Measurements from ENCODE around the gene NRARP.

Gene NRARP

GRCh38 chr9:137297966-137298365 lies 4.1 kb downstream of the NRARP start:
- no peak for DNase-seq

- DNase-seq = no peak
Measured at GRCh38 chr9:137296670-137297664, 5.1 kb downstream of the NRARP start.

GRCh38 chr9:137295849-137296669 lies 6.0 kb downstream of the NRARP start:
- no peak for DNase-seq

- DNase-seq = peak; percentile 67
Measured at GRCh38 chr9:137295238-137295811, 6.7 kb downstream of the NRARP start.

GRCh38 chr9:137294681-137295237 lies 7.3 kb downstream of the NRARP start:
- no peak for DNase-seq

GRCh38 chr9:137294091-137294680 lies 7.9 kb downstream of the NRARP start:
- DNase-seq = peak; percentile 62

GRCh38 chr9:137293482-137294090 lies 8.5 kb downstream of the NRARP start:
- DNase-seq = no peak

- DNase-seq = no peak
Measured at GRCh38 chr9:137293094-137293481, 9.0 kb downstream of the NRARP start.

GRCh38 chr9:137286975-137287383 lies 15.1 kb downstream of the NRARP start:
- peak; percentile 41 for DNase-seq

- DNase-seq = no peak
Measured at GRCh38 chr9:137281345-137282116, 20.5 kb downstream of the NRARP start.

- peak; percentile 22 for DNase-seq
Measured at GRCh38 chr9:137280474-137281344, 21.4 kb downstream of the NRARP start.

- DNase-seq = no peak
Measured at GRCh38 chr9:137279741-137280473, 22.2 kb downstream of the NRARP start.

GRCh38 chr9:137278721-137279711 lies 23.1 kb downstream of the NRARP start:
- no peak for DNase-seq

GRCh38 chr9:137278061-137278701 lies 23.9 kb downstream of the NRARP start:
- DNase-seq = no peak

GRCh38 chr9:137277329-137278041 lies 24.6 kb downstream of the NRARP start, which contains the start of gene TOR4A:
TSS of gene TOR4A (plus strand) at chr9:137277726. CDS start at chr9:137278690, 964 bp downstream.
- DNase-seq = peak; percentile 66

- DNase-seq = no peak
Measured at GRCh38 chr9:137276473-137277328, 25.4 kb downstream of the NRARP start.

All from activated CD4-positive, alpha-beta T cell treated with anti-CD3 and anti-CD28 coated beads, Interleukin-2, Interleukin-6, amounts not matched to agents 100 ng/mL and 50 ng/mL, durations not matched to agents 16 hours and 8 hours (primary cell).